Muscle layer of colon (tissue), 2 donors: ENCODE data around the gene FABP1.

Source experiments
- H3K27ac ChIP-seq: one replicate; pipeline ENCODE4 v1.7.0; 2013; ENCODE audit warnings: low read depth, mild to moderate bottlenecking, low read length, moderate library complexity
- H3K27me3 ChIP-seq, 2 donors: one replicate each; pipeline ENCODE4 v1.7.0; 2013; ENCODE audit warnings: low read length in 2 of 2, mild to moderate bottlenecking in 2 of 2; ENCODE audit not compliant: insufficient read depth in 2 of 2, control insufficient read depth in 1 of 2
- H3K36me3 ChIP-seq: one replicate; pipeline ENCODE4 v1.7.0; 2013; ENCODE audit warnings: mild to moderate bottlenecking, low read length; ENCODE audit not compliant: insufficient read depth
- H3K4me1 ChIP-seq: one replicate; pipeline ENCODE4 v1.7.0; 2013; ENCODE audit warnings: mild to moderate bottlenecking, low read length; ENCODE audit not compliant: insufficient read depth
- H3K4me3 ChIP-seq, 2 donors: one replicate each; pipeline ENCODE4 v1.7.0; 2013; ENCODE audit warnings: low read length in 2 of 2, low read depth in 1 of 2, mild to moderate bottlenecking in 1 of 2, moderate library complexity in 1 of 2
- H3K9ac ChIP-seq: one replicate; pipeline ENCODE4 v1.7.0; 2013; ENCODE audit warnings: low read length
- H3K9me3 ChIP-seq: one replicate; pipeline ENCODE4 v1.7.0; 2013; ENCODE audit warnings: mild to moderate bottlenecking, low read length
- donor health status: abdominal sarcoma.
- donor health status: Adenocarcinoma of cecum.

The FABP1 gene

GRCh38 chr2:88133875-88134274 lies 6.0 kb upstream of the FABP1 start:
- Histone ChIP-seq H3K27me3 (no peaks in the 10 kb centered on the region), H3K9me3 (no peaks in the 10 kb centered on the region), H3K27ac (no peak overlapping the region), H3K36me3 (no peaks in the 10 kb centered on the region), H3K9ac (no peak overlapping the region), H3K4me3 (no peak overlapping the region), H3K4me1 (no peaks in the 10 kb centered on the region)

GRCh38 chr2:88131999-88132368 lies 4.1 kb upstream of the FABP1 start:
- no peaks in the 10 kb centered on the region for H3K27me3 ChIP-seq
- no peak overlapping the region for H3K27ac ChIP-seq
- no peaks in the 10 kb centered on the region for H3K9me3 ChIP-seq
- no peak overlapping the region for H3K9ac ChIP-seq
- no peak overlapping the region for H3K4me3 ChIP-seq
- H3K4me1 ChIP-seq, result no peaks in the 10 kb centered on the region
- no peaks in the 10 kb centered on the region for H3K36me3 ChIP-seq

- Histone ChIP-seq H3K27me3 (no peaks in the 10 kb centered on the region), H3K9ac (no peak overlapping the region), H3K36me3 (no peaks in the 10 kb centered on the region), H3K4me3 (no peak overlapping the region), H3K9me3 (no peaks in the 10 kb centered on the region), H3K27ac (no peak overlapping the region), H3K4me1 (no peaks in the 10 kb centered on the region)
These were observed 3.5 kb upstream of the FABP1 start for GRCh38 chr2:88131201-88131998.

GRCh38 chr2:88129313-88129959 lies 1.6 kb upstream of the FABP1 start:
- Histone ChIP-seq H3K9ac (no peak overlapping the region), H3K27me3 (no peaks in the 10 kb centered on the region), H3K4me3 (no peak overlapping the region), H3K27ac (no peak overlapping the region), H3K36me3 (no peaks in the 10 kb centered on the region), H3K4me1 (no peaks in the 10 kb centered on the region), H3K9me3 (no peaks in the 10 kb centered on the region)

GRCh38 chr2:88128654-88129312 lies 921 bp upstream of the FABP1 start:
- no peaks in the 10 kb centered on the region for H3K27me3 ChIP-seq
- no peaks in the 10 kb centered on the region for H3K9me3 ChIP-seq
- H3K36me3 ChIP-seq, result no peaks in the 10 kb centered on the region
- H3K4me3 ChIP-seq, result no peak overlapping the region
- no peaks in the 10 kb centered on the region for H3K4me1 ChIP-seq
- no peak overlapping the region for H3K27ac ChIP-seq
- H3K9ac ChIP-seq, result no peak overlapping the region

GRCh38 chr2:88127638-88127887 lies 299 bp downstream of the FABP1 start:
- H3K4me3 ChIP-seq, result no peak overlapping the region
- no peaks in the 10 kb centered on the region for H3K4me1 ChIP-seq
- no peaks in the 10 kb centered on the region for H3K9me3 ChIP-seq
- H3K9ac ChIP-seq, result no peak overlapping the region
- no peak overlapping the region for H3K27ac ChIP-seq
- H3K27me3 ChIP-seq, result no peaks in the 10 kb centered on the region
- H3K36me3 ChIP-seq, result no peaks in the 10 kb centered on the region

GRCh38 chr2:88126772-88127637 lies 857 bp downstream of the FABP1 start:
- Histone ChIP-seq H3K27me3 (no peaks in the 10 kb centered on the region), H3K36me3 (no peaks in the 10 kb centered on the region), H3K9ac (no peak overlapping the region), H3K4me3 (no peak overlapping the region), H3K4me1 (no peaks in the 10 kb centered on the region), H3K27ac (no peak overlapping the region), H3K9me3 (no peaks in the 10 kb centered on the region)

GRCh38 chr2:88125924-88126771 lies 1.7 kb downstream of the FABP1 start:
- no peak overlapping the region for H3K27ac ChIP-seq
- no peak overlapping the region for H3K9ac ChIP-seq
- no peaks in the 10 kb centered on the region for H3K4me1 ChIP-seq
- no peak overlapping the region for H3K4me3 ChIP-seq
- no peaks in the 10 kb centered on the region for H3K9me3 ChIP-seq
- H3K36me3 ChIP-seq, result no peaks in the 10 kb centered on the region
- no peaks in the 10 kb centered on the region for H3K27me3 ChIP-seq

GRCh38 chr2:88125344-88125923 lies 2.4 kb downstream of the FABP1 start:
- Histone ChIP-seq H3K4me3 (no peak overlapping the region), H3K4me1 (no peaks in the 10 kb centered on the region), H3K27ac (no peak overlapping the region), H3K36me3 (no peaks in the 10 kb centered on the region), H3K9me3 (no peaks in the 10 kb centered on the region), H3K27me3 (no peaks in the 10 kb centered on the region), H3K9ac (no peak overlapping the region)

GRCh38 chr2:88123975-88124917 lies 3.6 kb downstream of the FABP1 start:
- no peaks in the 10 kb centered on the region for H3K27me3 ChIP-seq
- H3K9ac ChIP-seq, result no peak overlapping the region
- no peaks in the 10 kb centered on the region for H3K9me3 ChIP-seq
- no peaks in the 10 kb centered on the region for H3K4me1 ChIP-seq
- no peak overlapping the region for H3K4me3 ChIP-seq
- no peaks in the 10 kb centered on the region for H3K36me3 ChIP-seq
- no peak overlapping the region for H3K27ac ChIP-seq
